ENCODE data around the gene CAMK2D.

CAMK2D gene

GRCh38 chr4:113633467-113633866 is 128.1 kb downstream of the CAMK2D start:
- DNase-seq (ENCODE audit: low read depth), result no peak
- H3K4me3 ChIP-seq (ENCODE audit: low read depth, low read length), result no peak overlapping the region
- TF ChIP-seq CTCF (IDR thresholded peaks at IDR 0.05; ENCODE audit: insufficient read depth, low read depth, low read length, missing control alignments), result no peak

GRCh38 chr4:113628711-113629110 is 132.8 kb downstream of the CAMK2D start:
- no peak for DNase-seq (ENCODE audit: low read depth)
- no peak for TF ChIP-seq CTCF (IDR thresholded peaks at IDR 0.05; ENCODE audit: insufficient read depth, low read depth, low read length, missing control alignments)
- no peak overlapping the region for H3K4me3 ChIP-seq (ENCODE audit: low read depth, low read length)

GRCh38 chr4:113627321-113627720 is 134.2 kb downstream of the CAMK2D start:
- TF ChIP-seq CTCF (IDR thresholded peaks at IDR 0.05; ENCODE audit: insufficient read depth, low read depth, low read length, missing control alignments), result no peak
- H3K4me3 ChIP-seq (ENCODE audit: low read depth, low read length), result no peak overlapping the region
- DNase-seq (ENCODE audit: low read depth), result no peak

- no peak for TF ChIP-seq CTCF (IDR thresholded peaks at IDR 0.05; ENCODE audit: insufficient read depth, low read depth, low read length, missing control alignments)
- no peak for DNase-seq (ENCODE audit: low read depth)
- no peak overlapping the region for H3K4me3 ChIP-seq (ENCODE audit: low read depth, low read length)
These were observed 135.6 kb downstream of the CAMK2D start for GRCh38 chr4:113625902-113626301.

GRCh38 chr4:113623274-113623894 is 138.2 kb downstream of the CAMK2D start:
- no peak overlapping the region for H3K4me3 ChIP-seq (ENCODE audit: low read depth, low read length)
- TF ChIP-seq CTCF (IDR thresholded peaks at IDR 0.05; ENCODE audit: insufficient read depth, low read depth, low read length, missing control alignments), result no peak
- no peak for DNase-seq (ENCODE audit: low read depth)

- no peak for DNase-seq (ENCODE audit: low read depth)
- TF ChIP-seq CTCF (IDR thresholded peaks at IDR 0.05; ENCODE audit: insufficient read depth, low read depth, low read length, missing control alignments), result no peak
- H3K4me3 ChIP-seq (ENCODE audit: low read depth, low read length), result no peak overlapping the region
These were observed 139.9 kb downstream of the CAMK2D start for GRCh38 chr4:113621633-113622032.

- no peak for TF ChIP-seq CTCF (IDR thresholded peaks at IDR 0.05; ENCODE audit: insufficient read depth, low read depth, low read length, missing control alignments)
- no peak overlapping the region for H3K4me3 ChIP-seq (ENCODE audit: low read depth, low read length)
- no peak for DNase-seq (ENCODE audit: low read depth)
These were observed 141.5 kb downstream of the CAMK2D start for GRCh38 chr4:113620032-113620431.

Data from GM12865 (cell line).